Liver (tissue), 9 donors: ENCODE measurements around the gene FGF11. TPM values are rescaled to one million over a fixed set of nuclear protein-coding genes. Genes with fewer than 3 reads are reported as not detected.

Experiments used
- DNase-seq: peaks from one replicate; pipeline ENCODE4 v3.0.0-alpha.2; 2017; ENCODE audit warnings: low spot score
- H3K27ac ChIP-seq, 2 donors: one replicate each; pipeline ENCODE4 v1.7.0; 2013; ENCODE audit warnings: inconsistent platforms in 2 of 2, low read length in 2 of 2, control low read depth in 1 of 2, low read depth in 1 of 2, mild to moderate bottlenecking in 1 of 2
- H3K27me3 ChIP-seq, 4 donors: one replicate each; pipeline versions ENCODE4 v1.6.1 to v1.7.0; 2013; ENCODE audit warnings: low read length in 3 of 4, inconsistent platforms in 1 of 4, mild to moderate bottlenecking in 1 of 4, moderate library complexity in 1 of 4; ENCODE audit not compliant: control insufficient read depth in 4 of 4, insufficient read depth in 4 of 4
- H3K36me3 ChIP-seq, 4 donors: one replicate each; pipeline versions ENCODE4 v1.6.1 to v1.7.0; 2013; ENCODE audit warnings: low read length in 3 of 4, mild to moderate bottlenecking in 3 of 4, low read depth in 1 of 4, moderate library complexity in 1 of 4; ENCODE audit not compliant: control insufficient read depth in 4 of 4, insufficient read depth in 3 of 4
- H3K4me1 ChIP-seq, 4 donors: one replicate each; pipeline versions ENCODE4 v1.6.1 to v1.7.0; 2013; ENCODE audit warnings: low read length in 3 of 4, mild to moderate bottlenecking in 3 of 4, moderate library complexity in 1 of 4; ENCODE audit not compliant: control insufficient read depth in 4 of 4, insufficient read depth in 4 of 4
- H3K4me3 ChIP-seq, 3 donors: one replicate each; pipeline versions ENCODE4 v1.6.1 to v1.7.0; 2013; ENCODE audit warnings: low read length in 3 of 3, control low read depth in 1 of 3, low read depth in 1 of 3, mild to moderate bottlenecking in 1 of 3
- H3K9ac ChIP-seq, 2 donors: one replicate each; pipeline ENCODE4 v1.7.0; 2013; ENCODE audit warnings: low read length in 2 of 2, mild to moderate bottlenecking in 2 of 2, moderate library complexity in 2 of 2, control low read depth in 1 of 2, low read depth in 1 of 2
- H3K9me3 ChIP-seq, 4 donors: one replicate each; pipeline versions ENCODE4 v1.6.1 to v1.7.0; 2013; ENCODE audit warnings: low read length in 3 of 4; ENCODE audit not compliant: control insufficient read depth in 4 of 4
- ATF3 ChIP-seq: IDR thresholded peaks from 2 replicates; pipeline ENCODE4 v1.6.1; 2016; ENCODE audit warnings: antibody characterized with exemption
- CTCF ChIP-seq: fragments of 150-350 bp; IDR thresholded peaks from 2 replicates; pipeline ENCODE4 v1.5.1; 2017; ENCODE audit warnings: improper control_type of control experiment, low read depth, low read length; ENCODE audit not compliant: missing input control
- EGR1 ChIP-seq, 2 donors: IDR thresholded peaks; 2 replicates each; pipeline ENCODE4 v1.6.1; 2016 to 2018; ENCODE audit warnings: antibody characterized with exemption in 2 of 2, low read depth in 2 of 2
- FOXA1 ChIP-seq: IDR thresholded peaks from 2 replicates; pipeline ENCODE4 v1.6.1; 2016; ENCODE audit warnings: antibody characterized with exemption
- FOXA2 ChIP-seq: IDR thresholded peaks from 2 replicates; pipeline ENCODE4 v1.6.1; 2016; ENCODE audit warnings: antibody characterized with exemption
- GABPA ChIP-seq, 2 donors: IDR thresholded peaks in 1 of 2; conservative IDR thresholded peaks in 1 of 2; 2 replicates each; pipeline ENCODE4 v1.6.1; 2016; ENCODE audit warnings: antibody characterized with exemption in 2 of 2, mild to moderate bottlenecking in 1 of 2, moderate library complexity in 1 of 2
- HNF4A ChIP-seq, 2 donors: conservative IDR thresholded peaks; 2 replicates each; pipeline ENCODE4 v1.6.1; 2016; ENCODE audit warnings: antibody characterized with exemption in 2 of 2, mild to moderate bottlenecking in 2 of 2
- JUND ChIP-seq, 2 donors: IDR thresholded peaks; 2 replicates each; pipeline ENCODE4 v1.6.1; 2016; ENCODE audit warnings: antibody characterized with exemption in 2 of 2
- MAX ChIP-seq: IDR thresholded peaks from 2 replicates; pipeline ENCODE4 v1.6.1; 2016; ENCODE audit warnings: antibody characterized with exemption
- NR2F2 ChIP-seq: IDR thresholded peaks from 2 replicates; pipeline ENCODE4 v1.6.1; 2016; ENCODE audit warnings: antibody characterized with exemption
- RAD21 ChIP-seq, 2 donors: IDR thresholded peaks; 2 replicates each; pipeline ENCODE4 v1.6.1; 2016; ENCODE audit warnings: antibody characterized with exemption in 2 of 2, mild to moderate bottlenecking in 2 of 2
- REST ChIP-seq: IDR thresholded peaks from 2 replicates; pipeline ENCODE4 v1.6.1; 2016; ENCODE audit warnings: antibody characterized with exemption, mild to moderate bottlenecking
- RXRA ChIP-seq, 2 donors: IDR thresholded peaks; 2 replicates each; pipeline ENCODE4 v1.6.1; 2017 to 2018; ENCODE audit warnings: antibody characterized with exemption in 2 of 2, mild to moderate bottlenecking in 1 of 2
- SP1 ChIP-seq: IDR thresholded peaks from 2 replicates; pipeline ENCODE4 v1.6.1; 2018; ENCODE audit warnings: antibody characterized with exemption, mild to moderate bottlenecking
- TAF1 ChIP-seq: conservative IDR thresholded peaks from 2 replicates; pipeline ENCODE4 v1.6.1; 2016; ENCODE audit warnings: antibody characterized with exemption, mild to moderate bottlenecking
- YY1 ChIP-seq: IDR thresholded peaks from 2 replicates; pipeline ENCODE4 v1.6.1; 2016; ENCODE audit warnings: antibody characterized with exemption, mild to moderate bottlenecking
- ZBTB33 ChIP-seq: IDR thresholded peaks from 2 replicates; pipeline ENCODE4 v1.6.1; 2016; ENCODE audit warnings: antibody characterized with exemption
- WGBS: extraction: QIAGEN DNeasy Blood & Tissue Kit; methylation state at CpG from one replicate; pipeline ENCODE4 v1.1.7; 2013; 5-methylcytosine and 5-hydroxymethylcytosine counted together
- polyA plus RNA-seq, 2 donors: library from polyadenylated mRNA; stranded (reverse) in 1 of 2; unstranded in 1 of 2; fragments of 200-250 nt in 1 of 2; fragments of >200 nt in 1 of 2; fragmentation: Nextera tagmentation in 1 of 2; extraction: Ambion mirVana in 1 of 2; gene quantifications; one replicate each; pipeline versions ENCODE4 v1.2.1 to v1.2.3, GENCODE V29; 2013 to 2015
- total RNA-seq, 2 donors: library from RNA; depleted of rRNA; stranded (reverse); fragments of >200 nt; gene quantifications; one replicate each; pipeline ENCODE4 v1.2.3, GENCODE V29; 2014
- donor health status: healthy.
- donor health status: healthy.
- donor health status: healthy.
- donor health status: healthy.
- donor health status: healthy.

FGF11 gene
- total and polyA plus RNA-seq, 4 donors, result 0.17 to 0.25 (median 0.20) TPM

- WGBS, result 90% methylated on average over 7 of the region's 7 CpGs
- Histone ChIP-seq H3K4me1 (peaks cover 10 to 17% (median 12%) of the 10 kb centered on the region in 4 donors), H3K9me3 (no peaks in the 10 kb centered on the region), H3K27me3 (no peaks in the 10 kb centered on the region), H3K9ac (no peak overlapping the region), H3K27ac (no peak overlapping the region), H3K4me3 (no peak overlapping the region), H3K36me3 (no peaks in the 10 kb centered on the region)
- DNase-seq, result no peak
- TF ChIP-seq RXRA (IDR thresholded peaks at IDR 0.05), result no peak
- no peak for TF ChIP-seq GABPA (IDR thresholded peaks at IDR 0.05 in 1 of 2, conservative IDR thresholded peaks at IDR 0.05 in 1 of 2)
- no peak for TF ChIP-seq CTCF
- no peak for TF ChIP-seq EGR1 (IDR thresholded peaks at IDR 0.05; ENCODE audit: low read depth in 2 of 2)
- TF ChIP-seq JUND (IDR thresholded peaks at IDR 0.05), result no peak
- no peak for TF ChIP-seq TAF1
- TF ChIP-seq RAD21 (IDR thresholded peaks at IDR 0.05), result no peak
- no peak for TF ChIP-seq NR2F2
- no peak for TF ChIP-seq REST
- no peak for TF ChIP-seq FOXA2
- no peak for TF ChIP-seq SP1
- TF ChIP-seq MAX, result no peak
- no peak for TF ChIP-seq YY1
- TF ChIP-seq ATF3, result no peak
- no peak for TF ChIP-seq ZBTB33
- TF ChIP-seq HNF4A (conservative IDR thresholded peaks at IDR 0.05), result no peak
- TF ChIP-seq FOXA1, result no peak
Observed at GRCh38 chr17:7448461-7448860, 9.1 kb downstream of the FGF11 start.
